SK-N-SH (cell line): ENCODE results near the gene C9orf85. TPM values are rescaled to one million over a fixed set of nuclear protein-coding genes. Genes with fewer than 3 reads are reported as not detected.

Experiments
- CTCF ChIA-PET: fragments of 300-600, 350-600 bp; formaldehyde crosslinking; extraction: SDS; loops from one replicate; lab custom pipeline; 2021; lab: Yijun Ruan, JAX
- POLR2A ChIA-PET: fragments of 350-600 bp; sonication (Branson Sonifier 250); formaldehyde crosslinking; extraction: SDS; loops from one replicate; lab custom pipeline; 2020; ENCODE audit warnings: antibody characterized with exemption, inconsistent platforms; lab: Yijun Ruan, JAX
- DNase-seq: peaks from one replicate; pipeline ENCODE4 v3.0.0; 2012
- H2AFZ ChIP-seq: fragments of 200-600 bp; sonication (generic); 2 replicates; pipeline ENCODE4 v1.8.1; 2016; ENCODE audit warnings: antibody characterized with exemption, mild to moderate bottlenecking, low read depth
- H3F3A ChIP-seq: fragments of 200-600 bp; sonication (generic); replicated peaks from 2 replicates; pipeline ENCODE3; 2016; ENCODE audit warnings: antibody characterized with exemption, mild to moderate bottlenecking; ENCODE audit not compliant: insufficient read depth
- H3K27ac ChIP-seq, 2 experiments: fragments of 200-500 bp in 1 of 2; fragments of 200-600 bp in 1 of 2; sonication (Bioruptor generic) in 1 of 2; sonication (generic), shearing (Covaris generic) in 1 of 2; 2 replicates each; pipeline versions ENCODE4 v1.5.1 to v1.6.1; 2014 to 2016; ENCODE audit warnings: low read depth in 2 of 2, inconsistent platforms in 1 of 2, low read length in 1 of 2, mild to moderate bottlenecking in 1 of 2, mixed read lengths in 1 of 2
- H3K27me3 ChIP-seq: fragments of 200-600 bp; sonication (generic), shearing (Covaris generic); 2 replicates; pipeline ENCODE4 v1.6.1; 2016; ENCODE audit warnings: mixed run types; ENCODE audit not compliant: insufficient read depth
- H3K36me3 ChIP-seq, 2 experiments: fragments of 200-500 bp in 1 of 2; fragments of 200-600 bp in 1 of 2; sonication (Bioruptor generic) in 1 of 2; sonication (generic) in 1 of 2; replicated peaks in 1 of 2; 2 replicates each; pipeline versions ENCODE3 to v1.5.1; 2014 to 2016; ENCODE audit warnings: low read length in 1 of 2, mild to moderate bottlenecking in 1 of 2; ENCODE audit not compliant: insufficient read depth in 2 of 2, control insufficient read depth in 1 of 2
- H3K4me1 ChIP-seq, 2 experiments: fragments of 200-500 bp in 1 of 2; fragments of 200-600 bp in 1 of 2; sonication (Bioruptor generic) in 1 of 2; sonication (generic), shearing (Covaris generic) in 1 of 2; 2 replicates each; pipeline versions ENCODE4 v1.5.1 to v1.6.1; 2014 to 2016; ENCODE audit warnings: low read depth in 1 of 2, low read length in 1 of 2, mixed run types in 1 of 2; ENCODE audit not compliant: insufficient read depth in 2 of 2, control insufficient read depth in 1 of 2
- H3K4me2 ChIP-seq: fragments of 200-600 bp; sonication (generic), shearing (Covaris generic); 2 replicates; pipeline ENCODE4 v1.6.1; 2017; ENCODE audit warnings: mixed run types
- H3K4me3 ChIP-seq, 2 experiments: fragments of 200-500 bp in 1 of 2; fragments of 200-600 bp in 1 of 2; sonication (Bioruptor generic) in 1 of 2; sonication (generic), shearing (Covaris generic) in 1 of 2; 2 replicates each; pipeline versions ENCODE4 v1.5.1 to v1.8.1; 2014 to 2016; ENCODE audit warnings: low read depth in 2 of 2, inconsistent platforms in 1 of 2, low read length in 1 of 2, mild to moderate bottlenecking in 1 of 2, mixed read lengths in 1 of 2, moderate library complexity in 1 of 2
- H3K79me2 ChIP-seq: fragments of 200-600 bp; sonication (generic); 2 replicates; pipeline ENCODE4 v1.8.1; 2017; ENCODE audit warnings: mild to moderate bottlenecking; ENCODE audit not compliant: insufficient read depth
- H3K9ac ChIP-seq: fragments of 200-600 bp; sonication (generic); 2 replicates; pipeline ENCODE4 v1.6.1; 2017; ENCODE audit warnings: mixed run types
- H3K9me2 ChIP-seq: fragments of 200-600 bp; sonication (generic); 2 replicates; pipeline ENCODE4 v1.6.1; 2017; ENCODE audit warnings: mixed run types
- H3K9me3 ChIP-seq: fragments of 200-600 bp; sonication (generic); 2 replicates; pipeline ENCODE4 v1.6.1; 2017; ENCODE audit warnings: mixed run types, mild to moderate bottlenecking, moderate library complexity
- H4K20me1 ChIP-seq: fragments of 200-600 bp; sonication (generic); 2 replicates; pipeline ENCODE4 v1.6.1; 2017; ENCODE audit warnings: mild to moderate bottlenecking, mixed run types; ENCODE audit not compliant: insufficient read depth
- CHD2 ChIP-seq: fragments of 150-350 bp; IDR thresholded peaks from 2 replicates; pipeline ENCODE4 v1.6.1; 2018; ENCODE audit warnings: low read length; ENCODE audit not compliant: partially characterized antibody
- ELF1 ChIP-seq: IDR thresholded peaks from 2 replicates; pipeline ENCODE4 v1.4.0; 2012
- EZH2phosphoT487 ChIP-seq: fragments of 200-600 bp; sonication (generic); IDR thresholded peaks from 2 replicates; pipeline ENCODE4 v1.6.1; 2017; ENCODE audit warnings: low read depth, mixed run types, mild to moderate bottlenecking, antibody characterized with exemption, moderate library complexity, borderline replicate concordance
- FOSL2 ChIP-seq: IDR thresholded peaks from 2 replicates; pipeline ENCODE4 v1.4.0; 2012; ENCODE audit warnings: low read depth, mild to moderate bottlenecking, moderate library complexity, borderline replicate concordance
- FOXJ3 ChIP-seq: sonication (generic); formaldehyde crosslinking; IDR thresholded peaks from 2 replicates; pipeline ENCODE4 v1.5.1; 2020; ENCODE audit warnings: mild to moderate bottlenecking, missing genetic modification reagents
- JUND ChIP-seq: IDR thresholded peaks from 2 replicates; pipeline ENCODE4 v1.4.0; 2012
- MXI1 ChIP-seq: IDR thresholded peaks from 2 replicates; pipeline ENCODE4 v1.6.1; 2012; ENCODE audit warnings: mild to moderate bottlenecking, low read depth, low read length, improper control_type of control experiment
- NFIC ChIP-seq: IDR thresholded peaks from 2 replicates; pipeline ENCODE4 v1.4.0; 2012; ENCODE audit warnings: borderline replicate concordance
- NRF1 ChIP-seq: IDR thresholded peaks from 2 replicates; pipeline ENCODE4 v1.6.1; 2012; ENCODE audit warnings: low read depth, mild to moderate bottlenecking, low read length
- POLR2AphosphoS5 ChIP-seq: IDR thresholded peaks from 2 replicates; pipeline ENCODE4 v1.6.1; 2012; ENCODE audit warnings: low read depth, low read length
- RAD21 ChIP-seq: IDR thresholded peaks from 2 replicates; pipeline ENCODE4 v1.6.1; 2012; ENCODE audit warnings: mild to moderate bottlenecking, low read length
- RFX5 ChIP-seq: IDR thresholded peaks from 2 replicates; pipeline ENCODE4 v1.6.1; 2012; ENCODE audit warnings: mild to moderate bottlenecking, improper control_type of control experiment, low read length
- SIN3A ChIP-seq: IDR thresholded peaks from 2 replicates; pipeline ENCODE4 v1.6.1; 2012; ENCODE audit warnings: low read depth, mild to moderate bottlenecking, low read length, moderate library complexity, borderline replicate concordance
- TAF1 ChIP-seq: IDR thresholded peaks from 2 replicates; pipeline ENCODE4 v1.6.1; 2012; ENCODE audit warnings: low read depth, mild to moderate bottlenecking, low read length, moderate library complexity, borderline replicate concordance
- WGBS: methylation state at CpG from one replicate; pipeline ENCODE4 v1.1.6; 2017; ENCODE audit warnings: low lambda C conversion rate; 5-methylcytosine and 5-hydroxymethylcytosine counted together
- polyA plus RNA-seq, 3 experiments: library from polyadenylated mRNA; depleted of rRNA; stranded (reverse); fragments of >200 nt; gene quantifications; 2 replicates each; pipeline ENCODE4 v1.2.3, GENCODE V29; 2012
- TF ChIP-seq, protein P1 (sequence below): fragments of 200-600 bp; sonication (generic); IDR thresholded peaks from 2 replicates; pipeline ENCODE4 v1.6.1; 2017; ENCODE audit warnings: antibody characterized with exemption, mild to moderate bottlenecking, moderate library complexity
- TF ChIP-seq, protein P2 (sequence below): fragments of 150-350 bp; IDR thresholded peaks from 2 replicates; pipeline ENCODE4 v1.6.1; 2016; ENCODE audit warnings: mild to moderate bottlenecking, low read depth, low read length
- TF ChIP-seq, protein P3 (sequence below): fragments of 150-350 bp; IDR thresholded peaks from 2 replicates; pipeline ENCODE4 v1.6.1; 2017; ENCODE audit warnings: antibody characterized with exemption, low read length, low read depth, borderline replicate concordance

C9orf85 gene
- polyA plus RNA-seq, 1 of the 3 experiments (the other 2 are of a cell fraction) = 11.1 TPM

DNA sequence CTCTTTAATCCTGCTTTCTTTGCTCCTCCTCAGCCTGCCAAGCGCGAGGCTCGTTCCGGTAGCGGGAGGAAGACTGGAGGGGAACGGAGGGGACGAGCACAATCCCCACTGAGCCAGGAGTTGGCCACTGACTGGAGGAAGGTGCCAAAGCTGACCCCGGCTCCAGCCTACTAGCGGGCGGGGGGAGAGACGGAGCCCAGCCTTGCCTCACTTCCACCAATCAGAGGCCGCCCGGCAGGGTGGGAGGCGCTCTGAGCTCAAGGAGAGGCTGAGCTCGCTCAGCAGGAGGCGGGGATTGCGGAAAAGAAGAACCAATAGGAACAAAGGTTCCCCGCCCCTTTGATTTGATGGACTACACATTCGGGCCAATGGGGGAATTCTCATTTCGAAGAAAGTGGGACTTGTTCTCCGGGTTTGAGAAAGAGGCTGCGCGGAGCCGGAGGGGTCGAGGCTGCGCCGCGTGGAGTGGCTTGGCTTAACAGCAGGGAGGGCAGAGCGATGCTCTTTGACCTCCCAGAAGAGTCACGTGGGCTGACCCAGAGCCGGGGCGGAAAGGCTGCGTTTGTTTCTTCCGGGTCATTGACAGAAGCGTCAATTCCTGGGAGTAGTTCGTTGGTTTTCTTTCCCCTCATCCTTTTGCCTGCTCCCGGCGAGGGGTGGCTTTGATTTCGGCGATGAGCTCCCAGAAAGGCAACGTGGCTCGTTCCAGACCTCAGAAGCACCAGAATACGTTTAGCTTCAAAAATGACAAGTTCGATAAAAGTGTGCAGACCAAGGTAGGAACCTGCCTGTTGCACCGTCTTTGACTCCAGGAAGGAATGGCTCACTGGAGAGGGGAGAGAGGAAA lies at the start of gene C9orf85, which contains the start of gene ABHD17B (continued):
- TF ChIP-seq, protein P1, sequence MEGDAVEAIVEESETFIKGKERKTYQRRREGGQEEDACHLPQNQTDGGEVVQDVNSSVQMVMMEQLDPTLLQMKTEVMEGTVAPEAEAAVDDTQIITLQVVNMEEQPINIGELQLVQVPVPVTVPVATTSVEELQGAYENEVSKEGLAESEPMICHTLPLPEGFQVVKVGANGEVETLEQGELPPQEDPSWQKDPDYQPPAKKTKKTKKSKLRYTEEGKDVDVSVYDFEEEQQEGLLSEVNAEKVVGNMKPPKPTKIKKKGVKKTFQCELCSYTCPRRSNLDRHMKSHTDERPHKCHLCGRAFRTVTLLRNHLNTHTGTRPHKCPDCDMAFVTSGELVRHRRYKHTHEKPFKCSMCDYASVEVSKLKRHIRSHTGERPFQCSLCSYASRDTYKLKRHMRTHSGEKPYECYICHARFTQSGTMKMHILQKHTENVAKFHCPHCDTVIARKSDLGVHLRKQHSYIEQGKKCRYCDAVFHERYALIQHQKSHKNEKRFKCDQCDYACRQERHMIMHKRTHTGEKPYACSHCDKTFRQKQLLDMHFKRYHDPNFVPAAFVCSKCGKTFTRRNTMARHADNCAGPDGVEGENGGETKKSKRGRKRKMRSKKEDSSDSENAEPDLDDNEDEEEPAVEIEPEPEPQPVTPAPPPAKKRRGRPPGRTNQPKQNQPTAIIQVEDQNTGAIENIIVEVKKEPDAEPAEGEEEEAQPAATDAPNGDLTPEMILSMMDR = no peak
- TF ChIP-seq FOSL2 (no peak), SIN3A (peak; percentile 43; the same call in 1 of the 2 replicates), EZH2phosphoT487 (no peak), RFX5 (peak; percentile 74; the same call in 1 of the 2 replicates), RAD21 (no peak), MXI1 (peak; percentile 85), NRF1 (peak; percentile 71), POLR2AphosphoS5 (peak; percentile 97), CHD2 (peak; percentile 69), TAF1 (peak; percentile 99)
- TF ChIP-seq, protein P2, sequence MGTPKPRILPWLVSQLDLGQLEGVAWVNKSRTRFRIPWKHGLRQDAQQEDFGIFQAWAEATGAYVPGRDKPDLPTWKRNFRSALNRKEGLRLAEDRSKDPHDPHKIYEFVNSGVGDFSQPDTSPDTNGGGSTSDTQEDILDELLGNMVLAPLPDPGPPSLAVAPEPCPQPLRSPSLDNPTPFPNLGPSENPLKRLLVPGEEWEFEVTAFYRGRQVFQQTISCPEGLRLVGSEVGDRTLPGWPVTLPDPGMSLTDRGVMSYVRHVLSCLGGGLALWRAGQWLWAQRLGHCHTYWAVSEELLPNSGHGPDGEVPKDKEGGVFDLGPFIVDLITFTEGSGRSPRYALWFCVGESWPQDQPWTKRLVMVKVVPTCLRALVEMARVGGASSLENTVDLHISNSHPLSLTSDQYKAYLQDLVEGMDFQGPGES = peak; percentile 81

DNA sequence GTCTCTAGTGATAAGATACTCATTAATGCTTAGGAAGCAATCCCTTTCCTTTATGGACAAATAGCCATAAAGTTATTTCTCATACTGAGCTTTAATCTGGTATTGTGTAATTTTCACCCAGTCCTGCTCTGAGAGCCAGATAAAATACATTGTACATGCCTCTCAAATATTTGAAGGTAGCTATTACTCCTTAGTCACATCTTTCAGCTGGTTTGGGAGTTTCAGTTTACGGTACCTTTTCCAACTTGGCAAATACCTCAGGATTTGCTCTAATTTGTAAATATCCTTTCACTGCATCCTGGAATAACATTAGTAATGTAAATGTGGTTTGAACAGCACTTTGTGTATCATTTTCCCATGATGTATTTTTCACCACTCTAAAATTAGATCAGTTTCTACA lies 47.8 kb upstream of the C9orf85 start:
- no peak overlapping the region for H3K9ac ChIP-seq
- H3K27me3 ChIP-seq = no peaks in the 10 kb centered on the region
- no peaks in the 10 kb centered on the region for H3K4me1 ChIP-seq
- DNase-seq = no peak
- H3F3A ChIP-seq = no peaks in the 10 kb centered on the region
- no peak overlapping the region for H3K27ac ChIP-seq
- CTCF ChIA-PET = no interaction called here
- H3K79me2 ChIP-seq = no peaks in the 10 kb centered on the region
- peaks cover 17 to 34% of the 10 kb centered on the region in 2 experiments for H3K36me3 ChIP-seq
- no peak overlapping the region for H3K4me3 ChIP-seq
- H3K4me2 ChIP-seq = no peak overlapping the region
- POLR2A ChIA-PET = no interaction called here
- no peaks in the 10 kb centered on the region for H3K9me2 ChIP-seq
- WGBS = 91% methylated on average over 1 of the region's 1 CpG
- H3K9me3 ChIP-seq = peaks cover 15% of the 10 kb centered on the region
- no peak overlapping the region for H2AFZ ChIP-seq
- H4K20me1 ChIP-seq = no peaks in the 10 kb centered on the region
- TF ChIP-seq NRF1 (no peak), TAF1 (no peak), NFIC (no peak), SIN3A (no peak), RAD21 (no peak), JUND (no peak), ELF1 (no peak), FOXJ3 (CRISPR knock-in tag) (no peak), EZH2phosphoT487 (no peak), POLR2AphosphoS5 (no peak), CHD2 (no peak), FOSL2 (no peak)
- TF ChIP-seq, protein P3, sequence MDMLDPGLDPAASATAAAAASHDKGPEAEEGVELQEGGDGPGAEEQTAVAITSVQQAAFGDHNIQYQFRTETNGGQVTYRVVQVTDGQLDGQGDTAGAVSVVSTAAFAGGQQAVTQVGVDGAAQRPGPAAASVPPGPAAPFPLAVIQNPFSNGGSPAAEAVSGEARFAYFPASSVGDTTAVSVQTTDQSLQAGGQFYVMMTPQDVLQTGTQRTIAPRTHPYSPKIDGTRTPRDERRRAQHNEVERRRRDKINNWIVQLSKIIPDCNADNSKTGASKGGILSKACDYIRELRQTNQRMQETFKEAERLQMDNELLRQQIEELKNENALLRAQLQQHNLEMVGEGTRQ = no peak
- TF ChIP-seq, protein P1 = no peak
- TF ChIP-seq, protein P2 = no peak
